ENCODE data around the gene SORCS2.

SORCS2 gene

DNA sequence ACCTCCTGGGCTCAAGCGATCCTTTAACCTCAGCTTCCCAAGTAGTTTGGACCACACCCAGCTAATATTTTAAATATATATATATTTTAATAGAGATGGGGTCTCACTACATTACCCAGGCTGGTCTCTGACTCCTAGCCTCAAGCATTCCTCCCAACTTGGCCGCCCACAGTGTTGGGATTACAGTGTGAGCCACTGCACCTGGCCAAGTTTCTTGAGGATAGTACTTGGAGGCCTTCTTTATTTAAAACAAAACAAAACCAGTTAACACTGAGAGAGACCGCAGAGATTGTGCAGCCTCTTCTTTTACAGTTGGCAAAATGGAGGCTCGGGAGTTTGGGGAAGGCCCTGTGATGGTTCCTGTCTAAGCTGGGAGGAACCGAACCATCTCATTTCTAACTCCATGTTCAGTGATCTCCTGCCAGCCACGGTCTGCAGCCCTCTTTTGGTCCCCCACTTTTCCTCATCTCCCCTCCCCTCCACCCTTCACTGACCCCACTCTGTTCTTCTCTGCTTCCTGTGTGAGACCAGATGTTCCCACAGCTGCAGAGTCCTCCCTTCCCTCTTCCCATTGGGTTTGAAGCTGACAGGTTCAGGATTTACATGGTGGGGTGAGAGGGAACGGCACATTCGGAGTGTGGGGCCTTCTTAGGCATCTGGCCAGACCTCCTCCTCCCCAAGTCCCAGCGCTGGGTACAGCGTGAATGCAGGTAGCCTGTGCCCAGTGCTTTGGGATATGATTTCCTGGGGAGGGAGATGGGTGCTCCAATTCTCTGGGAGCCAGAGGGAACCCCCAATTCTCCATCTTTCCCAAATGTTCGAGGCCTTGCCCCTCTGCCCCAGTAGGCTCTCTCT is 1.4 kb upstream of the SORCS2 start:
- Histone ChIP-seq H3K18ac (ENCODE audit: low read depth in 1 of 2, low read length in 2 of 2) (no peak overlapping the region), H3K9me3 (ENCODE audit: control insufficient read depth, low read length) (no peaks in the 10 kb centered on the region), H3K14ac (ENCODE audit: low read length in 2 of 2) (no peak overlapping the region), H2AK5ac (ENCODE audit: low read length, severe bottlenecking) (no peak overlapping the region), H3K4me2 (ENCODE audit: low read length, poor library complexity, severe bottlenecking) (no peak overlapping the region), H3K4ac (ENCODE audit: low read depth in 1 of 2, low read length in 2 of 2) (no peak overlapping the region), H3K4me1 (ENCODE audit: control insufficient read depth, insufficient read depth, low read depth, low read length) (peaks cover 21% of the 10 kb centered on the region), H2BK5ac (ENCODE audit: low read depth, low read length, poor library complexity, severe bottlenecking) (no peak overlapping the region), H3K79me1 (replicated peaks; ENCODE audit: low read length, poor library complexity, severe bottlenecking) (peaks cover 4% of the 10 kb centered on the region), H3K27me3 (ENCODE audit: control insufficient read depth in 1 of 2, insufficient read depth in 1 of 2, low read length in 2 of 2) (peaks cover 73 to 87% of the 10 kb centered on the region in 2 experiments), H2BK12ac (ENCODE audit: low read length in 2 of 2) (no peak overlapping the region), H3K23ac (ENCODE audit: low read length in 2 of 2) (no peak overlapping the region), H3K4me3 (ENCODE audit: insufficient read depth in 1 of 2, low read depth in 1 of 2, low read length in 2 of 2) (no peak overlapping the region), H2AFZ (ENCODE audit: low read depth, low read length) (no peak overlapping the region), H2BK120ac (ENCODE audit: low read depth, low read length) (no peak overlapping the region), H3K36me3 (ENCODE audit: control insufficient read depth in 1 of 2, insufficient read depth in 2 of 2, low read depth in 1 of 2, low read length in 2 of 2) (no peaks in the 10 kb centered on the region), H3K9ac (ENCODE audit: low read length) (no peak overlapping the region), H4K91ac (ENCODE audit: low read length) (no peak overlapping the region), H3K27ac (ENCODE audit: low read length, poor library complexity, severe bottlenecking) (no peak overlapping the region), H4K8ac (ENCODE audit: low read length) (no peak overlapping the region), H2BK15ac (ENCODE audit: low read depth, poor library complexity, severe bottlenecking) (no peak overlapping the region)
- no peak for DNase-seq
- 81% methylated on average over 9 of the region's 11 CpGs for WGBS

DNA sequence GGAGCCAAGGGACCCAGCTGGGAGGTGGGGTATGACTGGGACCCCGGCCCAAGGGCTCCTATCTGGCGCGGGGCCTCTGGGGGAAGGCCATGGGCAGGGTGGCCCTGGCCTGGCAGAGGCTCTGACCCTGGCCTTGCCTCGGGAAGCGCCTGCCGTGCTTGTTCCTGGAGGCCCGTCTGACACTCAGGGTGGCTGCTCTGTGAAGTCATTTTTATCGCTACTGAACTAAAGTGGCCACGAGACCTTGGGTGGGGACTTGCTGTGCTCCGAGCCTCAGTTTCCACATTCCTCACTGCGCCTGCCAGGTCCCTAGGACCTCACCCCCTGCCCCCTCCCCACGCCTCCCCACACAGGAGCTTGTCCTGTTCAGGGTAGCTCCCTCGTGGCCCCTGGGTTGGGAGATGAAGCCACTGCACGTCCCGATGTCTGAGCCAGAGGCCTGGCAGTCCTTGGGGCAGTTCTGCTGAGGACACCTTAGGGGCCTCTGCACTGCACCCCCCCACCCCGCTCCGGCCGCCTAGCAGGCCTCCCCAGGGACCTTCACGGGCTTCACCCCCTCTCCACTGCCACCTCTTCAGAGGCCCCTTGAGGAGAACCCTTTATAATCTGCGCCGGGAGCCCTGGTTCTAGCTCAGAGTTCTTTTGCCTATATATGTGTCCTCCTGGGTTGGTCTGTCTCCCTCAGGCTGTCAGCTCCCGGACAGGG is 639 bp upstream of the SORCS2 start:
- Histone ChIP-seq H3K4me2 (ENCODE audit: low read length, poor library complexity, severe bottlenecking) (peak overlapping the region; percentile 48), H3K9ac (ENCODE audit: low read length) (no peak overlapping the region), H2BK5ac (ENCODE audit: low read depth, low read length, poor library complexity, severe bottlenecking) (no peak overlapping the region), H2BK15ac (ENCODE audit: low read depth, poor library complexity, severe bottlenecking) (no peak overlapping the region), H3K14ac (ENCODE audit: low read length in 2 of 2) (no peak overlapping the region), H2AK5ac (ENCODE audit: low read length, severe bottlenecking) (no peak overlapping the region), H3K9me3 (ENCODE audit: control insufficient read depth, low read length) (no peaks in the 10 kb centered on the region), H4K91ac (ENCODE audit: low read length) (no peak overlapping the region), H3K4ac (ENCODE audit: low read depth in 1 of 2, low read length in 2 of 2) (no peak overlapping the region), H3K4me3 (ENCODE audit: insufficient read depth in 1 of 2, low read depth in 1 of 2, low read length in 2 of 2) (no peak overlapping the region), H3K23ac (ENCODE audit: low read length in 2 of 2) (no peak overlapping the region), H2AFZ (ENCODE audit: low read depth, low read length) (no peak overlapping the region), H2BK12ac (ENCODE audit: low read length in 2 of 2) (no peak overlapping the region), H2BK120ac (ENCODE audit: low read depth, low read length) (no peak overlapping the region), H3K79me1 (replicated peaks; ENCODE audit: low read length, poor library complexity, severe bottlenecking) (peaks cover 4% of the 10 kb centered on the region), H3K27ac (ENCODE audit: low read length, poor library complexity, severe bottlenecking) (no peak overlapping the region), H4K8ac (ENCODE audit: low read length) (no peak overlapping the region), H3K27me3 (ENCODE audit: control insufficient read depth in 1 of 2, insufficient read depth in 1 of 2, low read length in 2 of 2) (peaks cover 67 to 85% of the 10 kb centered on the region in 2 experiments), H3K36me3 (ENCODE audit: control insufficient read depth in 1 of 2, insufficient read depth in 2 of 2, low read depth in 1 of 2, low read length in 2 of 2) (no peaks in the 10 kb centered on the region), H3K18ac (ENCODE audit: low read depth in 1 of 2, low read length in 2 of 2) (no peak overlapping the region), H3K4me1 (ENCODE audit: control insufficient read depth, insufficient read depth, low read depth, low read length) (peaks cover 21% of the 10 kb centered on the region)
- no peak for DNase-seq
- 74% methylated on average over 22 of the region's 22 CpGs for WGBS

DNA sequence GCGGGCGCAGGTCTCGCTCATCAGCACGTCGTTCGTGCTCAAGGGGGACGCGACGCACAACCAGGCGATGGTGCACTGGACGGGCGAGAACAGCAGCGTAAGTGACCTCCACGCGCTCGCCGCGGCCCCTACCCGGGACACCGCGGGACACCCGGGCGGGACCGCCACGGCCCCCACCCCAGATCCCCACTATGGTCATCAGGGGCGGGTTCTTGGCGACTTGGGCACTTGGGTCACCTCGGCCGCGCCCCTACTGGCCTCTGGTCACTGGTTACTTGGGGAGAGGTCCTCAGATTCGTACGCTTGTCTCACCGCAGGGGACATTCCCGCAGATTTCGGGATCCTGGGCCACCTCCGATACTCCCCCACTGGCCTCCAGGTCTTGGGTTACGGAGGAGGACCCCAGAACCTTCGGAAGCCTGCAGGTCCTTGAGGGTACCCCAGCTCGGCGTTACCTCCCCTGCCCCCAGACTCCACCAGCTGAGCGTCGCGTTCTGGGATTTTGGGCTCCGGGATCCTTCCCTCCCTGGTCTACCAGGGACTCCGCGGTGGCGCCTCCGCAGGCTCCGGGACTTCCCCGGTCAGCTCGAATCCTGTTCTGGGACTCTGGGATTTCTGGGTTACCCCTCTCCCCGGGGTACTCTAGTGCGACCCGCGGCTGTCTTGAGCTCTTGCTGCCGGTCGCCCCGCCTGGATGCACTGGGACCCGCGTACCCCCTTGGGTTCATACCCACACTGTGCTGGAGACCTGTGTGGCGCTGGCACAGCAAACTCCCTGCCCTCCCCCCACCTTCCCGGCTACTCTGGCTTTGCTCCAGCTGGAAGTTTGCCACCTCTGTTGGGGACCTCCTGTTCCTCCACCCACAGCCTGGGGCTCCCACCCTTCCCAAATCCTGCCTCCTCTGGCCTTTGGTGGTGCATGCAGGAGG is 956 bp downstream of the SORCS2 start:
- Histone ChIP-seq H3K23ac (ENCODE audit: low read length in 2 of 2) (no peak overlapping the region), H3K18ac (ENCODE audit: low read depth in 1 of 2, low read length in 2 of 2) (peak overlapping the region in 1 of 2 experiments; percentile 34), H3K27ac (ENCODE audit: low read length, poor library complexity, severe bottlenecking) (no peak overlapping the region)

More for the DNA sequence above, 956 bp downstream of the SORCS2 start:
- Histone ChIP-seq H2AK5ac (ENCODE audit: low read length, severe bottlenecking) (no peak overlapping the region), H3K9ac (ENCODE audit: low read length) (peak overlapping the region; percentile 58), H3K4ac (ENCODE audit: low read depth in 1 of 2, low read length in 2 of 2) (no peak overlapping the region), H3K14ac (ENCODE audit: low read length in 2 of 2) (no peak overlapping the region), H3K4me3 (ENCODE audit: insufficient read depth in 1 of 2, low read depth in 1 of 2, low read length in 2 of 2) (peak overlapping the region; percentile 56 to 73), H2AFZ (ENCODE audit: low read depth, low read length) (peak overlapping the region; percentile 1), H4K91ac (ENCODE audit: low read length) (no peak overlapping the region), H2BK120ac (ENCODE audit: low read depth, low read length) (peak overlapping the region; percentile 19), H2BK15ac (ENCODE audit: low read depth, poor library complexity, severe bottlenecking) (peak overlapping the region; percentile 85), H3K36me3 (ENCODE audit: control insufficient read depth in 1 of 2, insufficient read depth in 2 of 2, low read depth in 1 of 2, low read length in 2 of 2) (no peaks in the 10 kb centered on the region), H3K9me3 (ENCODE audit: control insufficient read depth, low read length) (no peaks in the 10 kb centered on the region), H2BK12ac (ENCODE audit: low read length in 2 of 2) (no peak overlapping the region), H3K4me1 (ENCODE audit: control insufficient read depth, insufficient read depth, low read depth, low read length) (peaks cover 26% of the 10 kb centered on the region), H2BK5ac (ENCODE audit: low read depth, low read length, poor library complexity, severe bottlenecking) (no peak overlapping the region), H3K79me1 (replicated peaks; ENCODE audit: low read length, poor library complexity, severe bottlenecking) (peaks cover 4% of the 10 kb centered on the region), H3K4me2 (ENCODE audit: low read length, poor library complexity, severe bottlenecking) (peak overlapping the region; percentile 72), H4K8ac (ENCODE audit: low read length) (no peak overlapping the region), H3K27me3 (ENCODE audit: control insufficient read depth in 1 of 2, insufficient read depth in 1 of 2, low read length in 2 of 2) (peaks cover 57 to 80% of the 10 kb centered on the region in 2 experiments)
- WGBS = 6% methylated on average over 58 of the region's 62 CpGs
- DNase-seq = no peak

Data from mesenchymal stem cell (in vitro differentiated cells and primary cell).